ENCODE results near the gene ANKS1B.
"Not testable (repeated sequence)": the region's sequence is repeated elsewhere in the genome, so short reads cannot be mapped to it uniquely, and the experiment has no call there.

The ANKS1B gene

DNA sequence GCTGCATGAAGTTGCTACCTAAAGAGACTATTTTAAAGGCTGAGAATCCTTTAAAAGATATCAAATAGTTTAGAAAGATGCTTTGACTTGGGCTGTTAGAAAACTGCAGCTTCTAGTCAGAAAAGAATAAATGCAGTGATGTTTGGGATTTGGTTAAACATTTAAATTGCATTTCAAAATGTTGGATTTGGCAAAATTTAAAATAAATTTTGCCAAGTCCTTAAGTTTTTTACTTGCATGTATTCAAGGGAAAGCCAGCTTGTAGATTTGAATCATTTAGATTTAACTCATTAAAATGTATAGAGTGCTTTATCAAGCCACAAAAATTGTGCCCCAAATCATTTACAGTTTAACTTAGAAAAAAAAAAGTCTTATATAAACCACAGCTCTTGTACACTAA lies 109.7 kb downstream of the ANKS1B start:
- DNase-seq (ENCODE audit: low read depth in 1 of 2, low spot score in 1 of 2), result no peak

DNA sequence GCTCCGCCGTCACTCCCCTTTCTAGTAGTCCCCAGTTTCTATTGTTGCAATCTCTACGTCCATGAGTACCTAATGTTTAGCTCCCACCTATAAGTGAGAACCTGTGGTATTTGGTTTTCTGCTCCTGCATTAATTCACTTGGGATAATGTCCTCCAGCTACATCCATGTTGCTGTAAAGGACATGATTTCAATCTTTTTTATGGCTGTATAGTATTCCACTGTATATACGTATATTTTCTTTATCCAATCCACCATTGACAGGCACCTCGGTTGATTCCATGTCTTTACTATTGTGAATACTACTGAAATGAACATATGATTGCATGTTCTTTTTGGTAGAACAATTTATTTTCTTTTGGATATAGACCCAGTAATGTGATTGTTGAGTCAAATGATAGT lies 114.7 kb downstream of the ANKS1B start:
- no peak for DNase-seq (ENCODE audit: low read depth in 1 of 2, low spot score in 1 of 2)

DNA sequence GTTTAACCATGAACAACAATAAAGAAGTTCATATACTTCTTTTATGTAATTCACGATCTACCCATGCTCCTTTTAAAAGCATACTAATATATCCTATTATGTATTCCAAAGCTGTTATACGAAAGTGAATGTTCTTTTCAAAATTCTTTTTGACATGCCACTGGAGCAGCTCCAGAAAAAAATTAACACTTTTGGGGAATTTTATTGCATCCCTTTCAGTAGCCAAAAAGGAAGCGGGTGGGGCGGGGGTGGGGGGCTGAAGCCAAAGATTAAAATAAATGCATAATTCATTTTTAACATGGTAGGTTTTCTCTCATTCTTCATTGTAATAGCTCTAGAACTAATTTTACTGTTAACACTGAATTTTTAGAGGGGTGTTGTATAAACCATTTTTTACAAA lies 123.0 kb downstream of the ANKS1B start:
- no peak for DNase-seq (ENCODE audit: low read depth in 1 of 2, low spot score in 1 of 2)

DNA sequence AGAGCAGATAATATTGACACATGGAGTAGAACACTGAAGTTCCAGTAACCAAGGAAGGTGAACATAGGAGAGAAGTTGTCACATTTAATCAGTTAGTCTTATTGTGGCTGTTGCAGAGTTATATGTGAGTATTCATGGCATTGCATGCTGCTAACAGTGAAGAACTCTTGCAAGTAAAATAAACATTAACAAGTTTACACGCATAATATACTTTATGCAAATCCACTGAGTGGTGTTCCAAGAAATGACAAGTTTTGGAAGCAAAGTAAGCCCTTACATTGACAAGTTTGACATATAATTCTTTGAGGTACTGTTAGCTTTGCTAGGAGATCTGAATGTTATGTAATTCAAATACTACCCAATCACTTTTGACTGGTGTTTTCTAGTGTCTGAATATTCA lies 125.6 kb downstream of the ANKS1B start:
- no peak for DNase-seq (ENCODE audit: low read depth in 1 of 2, low spot score in 1 of 2)

DNA sequence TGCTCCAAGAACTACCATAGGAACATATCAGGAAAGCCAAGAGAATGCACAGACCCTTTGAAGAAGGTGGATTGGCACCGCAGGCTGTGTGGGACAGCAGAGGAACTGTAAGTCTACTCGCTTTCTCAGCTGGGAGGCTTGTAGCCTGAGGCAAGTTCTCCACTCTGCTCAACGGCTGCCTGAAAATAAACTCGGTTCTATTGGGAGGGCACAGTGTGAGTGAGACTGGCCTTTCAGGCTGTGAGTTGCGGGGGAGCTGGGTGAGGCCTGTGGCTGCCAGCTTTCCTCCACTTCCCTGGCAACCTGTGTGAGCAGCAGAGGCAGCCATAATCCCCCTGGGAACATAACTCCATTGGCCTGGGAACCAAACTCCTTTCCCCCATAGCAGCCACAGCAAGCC lies 132.1 kb downstream of the ANKS1B start:
- DNase-seq (ENCODE audit: low read depth in 1 of 2, low spot score in 1 of 2), result no peak

DNA sequence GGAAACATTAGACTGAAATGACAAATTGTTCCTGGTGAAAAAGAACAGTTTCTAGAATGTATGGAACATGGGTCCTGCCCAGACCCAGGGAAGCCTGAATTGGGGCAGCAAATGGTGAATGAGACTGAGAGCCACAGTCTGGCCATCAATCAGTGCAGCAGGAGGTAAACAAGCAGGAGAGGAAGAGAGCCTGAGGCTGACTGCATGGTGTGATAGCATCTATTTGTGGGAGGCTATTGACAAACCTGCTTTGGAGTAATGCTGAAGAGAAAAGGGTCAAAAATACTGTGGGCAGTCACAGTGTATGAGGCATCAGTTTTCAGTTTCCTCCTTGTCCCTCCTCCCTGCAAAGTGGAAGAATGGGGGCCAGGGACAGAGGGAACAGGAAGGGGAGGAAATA lies 136.8 kb downstream of the ANKS1B start:
- DNase-seq (ENCODE audit: low read depth in 1 of 2, low spot score in 1 of 2), result no peak

DNA sequence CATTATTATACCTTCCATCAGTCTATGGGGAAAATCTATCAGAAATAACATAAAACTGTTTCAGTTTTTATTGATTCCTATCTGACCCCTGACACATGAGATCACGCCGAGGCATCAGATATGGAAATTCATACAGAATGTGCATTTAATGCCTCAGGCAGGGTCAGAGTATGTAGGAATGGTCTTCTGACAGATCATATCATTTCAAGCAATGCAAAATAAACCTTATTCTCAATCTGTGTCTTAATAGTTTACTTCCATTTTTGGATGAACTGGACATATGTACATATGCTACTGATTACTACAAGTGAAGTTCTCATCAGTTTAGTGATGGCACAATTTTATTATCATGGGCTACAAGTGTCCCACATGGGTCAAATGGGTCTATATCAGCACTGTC lies 150.0 kb downstream of the ANKS1B start:
- DNase-seq (ENCODE audit: low read depth in 1 of 2, low spot score in 1 of 2), result no peak

DNA sequence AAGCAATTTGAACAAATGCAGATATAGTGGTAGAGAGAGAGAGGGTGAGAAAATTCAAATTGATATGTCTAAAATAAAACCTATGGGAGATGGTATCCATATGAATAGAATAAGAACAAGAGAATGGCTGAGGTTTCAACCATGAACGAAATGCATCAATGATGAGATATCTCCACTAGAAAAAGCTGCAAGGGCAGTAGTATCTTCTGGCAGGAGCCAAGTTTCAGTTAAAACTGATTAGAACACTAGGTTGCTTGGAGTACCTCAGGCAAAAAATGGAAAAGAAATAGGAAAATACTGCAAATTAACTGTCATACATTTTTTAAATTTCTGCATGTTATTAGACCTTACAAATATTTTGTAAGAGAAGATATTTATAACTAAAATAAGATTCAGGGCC lies 151.3 kb downstream of the ANKS1B start:
- DNase-seq (ENCODE audit: low read depth in 1 of 2, low spot score in 1 of 2), result no peak

DNA sequence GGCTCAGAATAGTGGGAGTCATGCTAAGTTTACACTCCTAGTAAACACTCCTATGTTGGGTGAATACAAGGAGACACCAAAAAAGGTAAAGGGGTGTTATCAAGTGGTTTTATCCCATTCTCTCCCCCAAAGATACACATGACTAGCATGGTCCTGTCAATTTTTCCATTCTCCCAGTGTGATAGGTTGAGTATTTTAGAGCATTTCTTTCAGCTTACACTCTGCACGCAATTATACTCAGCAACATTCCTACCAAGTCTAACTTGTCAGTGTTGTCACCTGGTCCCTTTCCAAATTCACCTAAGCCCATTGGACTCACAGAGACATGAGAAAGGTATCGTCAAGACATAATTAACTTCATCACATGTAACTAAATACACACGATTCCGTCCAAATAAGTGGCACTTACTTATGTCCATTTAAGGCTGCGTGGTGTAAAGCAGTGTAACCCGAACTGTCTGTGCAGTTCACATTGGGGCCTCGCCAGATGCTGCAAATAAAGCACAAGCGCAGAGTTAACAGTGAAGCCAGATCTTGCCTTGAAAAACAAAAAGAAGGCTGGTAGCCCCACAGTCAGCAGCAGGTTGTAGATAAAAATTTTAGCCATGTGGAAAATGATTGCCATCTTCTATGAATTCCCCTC lies 159.7 kb downstream of the ANKS1B start:
- no peak for DNase-seq (ENCODE audit: low read depth in 1 of 2, low spot score in 1 of 2)

DNA sequence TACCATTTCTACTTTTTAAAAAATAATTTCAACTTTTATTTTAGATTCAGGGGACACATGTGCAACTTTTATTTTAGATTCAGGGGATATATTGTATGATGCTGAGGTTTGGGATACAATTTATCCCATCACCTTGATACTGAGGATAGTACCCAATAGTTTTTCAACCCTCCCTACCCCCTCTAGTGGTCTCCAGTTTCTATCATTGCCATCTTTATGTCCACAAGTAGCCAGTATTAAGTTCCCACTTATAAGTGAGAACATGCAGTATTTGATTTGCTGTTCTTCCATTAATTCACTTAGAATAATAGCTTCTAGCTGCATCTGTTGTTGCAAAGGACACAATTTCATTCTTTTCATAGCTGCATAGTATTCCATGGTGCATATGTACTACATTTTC lies 162.5 kb downstream of the ANKS1B start:
- no peak for DNase-seq (ENCODE audit: low read depth in 1 of 2, low spot score in 1 of 2)

DNA sequence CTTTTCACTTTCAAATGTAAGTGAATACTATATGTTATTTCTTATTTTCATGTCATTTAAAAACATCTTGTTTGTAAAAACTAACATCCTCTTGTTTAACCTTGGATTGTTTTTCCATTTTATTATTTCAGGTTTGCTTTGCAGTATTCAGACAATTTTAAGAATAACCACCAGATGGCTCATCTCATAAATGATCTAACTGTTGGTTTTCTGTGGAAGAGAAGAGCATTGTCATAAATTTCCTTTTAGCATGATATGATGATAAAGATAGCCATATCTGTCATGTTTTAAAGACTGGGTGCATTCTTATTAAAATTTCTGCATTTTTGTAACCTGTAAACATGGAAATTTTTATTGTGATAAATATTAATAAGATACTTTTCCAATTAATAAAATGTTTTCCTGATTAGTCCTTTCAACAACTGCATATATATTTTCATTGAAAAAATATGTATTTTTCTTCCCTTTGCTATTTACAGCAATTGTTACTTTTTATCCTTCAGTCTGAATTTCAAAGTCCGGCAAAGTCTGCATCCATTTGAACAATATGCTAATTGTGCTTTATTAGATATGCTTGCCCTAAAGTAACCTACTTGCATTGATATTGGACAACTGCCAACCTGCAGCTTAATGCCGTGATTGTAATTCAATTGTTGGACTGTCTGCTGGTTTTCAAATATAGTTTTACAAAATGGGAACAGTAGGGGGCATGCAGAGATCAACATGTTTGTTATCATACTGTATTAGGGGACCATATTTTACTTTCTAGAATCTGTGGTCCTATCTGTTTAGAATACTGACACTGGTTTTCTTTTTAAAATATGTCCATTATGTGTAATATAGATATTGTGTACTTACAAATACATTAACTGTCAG lies 173.8 kb downstream of the ANKS1B start:
- no peak for DNase-seq (ENCODE audit: low read depth in 1 of 2, low spot score in 1 of 2)

DNA sequence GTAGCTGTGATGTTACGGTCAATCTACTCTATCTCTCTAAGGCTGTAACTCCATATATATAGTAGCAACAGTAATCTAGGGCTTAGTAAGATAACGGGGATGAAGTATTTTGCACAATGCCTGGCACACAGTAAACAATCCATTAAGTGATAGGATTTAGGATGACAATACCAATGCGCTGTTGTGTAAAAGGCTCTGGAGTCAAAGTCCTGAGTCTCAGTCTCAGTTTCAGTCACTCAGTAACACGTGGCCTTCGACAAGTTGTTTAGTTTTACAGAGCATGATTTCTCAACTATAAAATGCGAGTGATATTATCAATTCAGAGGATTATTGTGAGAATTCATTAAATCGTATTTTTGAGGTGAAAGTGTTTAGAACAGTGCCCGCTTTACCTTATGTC lies 174.8 kb downstream of the ANKS1B start:
- DNase-seq (ENCODE audit: low read depth in 1 of 2, low spot score in 1 of 2), result no peak

DNA sequence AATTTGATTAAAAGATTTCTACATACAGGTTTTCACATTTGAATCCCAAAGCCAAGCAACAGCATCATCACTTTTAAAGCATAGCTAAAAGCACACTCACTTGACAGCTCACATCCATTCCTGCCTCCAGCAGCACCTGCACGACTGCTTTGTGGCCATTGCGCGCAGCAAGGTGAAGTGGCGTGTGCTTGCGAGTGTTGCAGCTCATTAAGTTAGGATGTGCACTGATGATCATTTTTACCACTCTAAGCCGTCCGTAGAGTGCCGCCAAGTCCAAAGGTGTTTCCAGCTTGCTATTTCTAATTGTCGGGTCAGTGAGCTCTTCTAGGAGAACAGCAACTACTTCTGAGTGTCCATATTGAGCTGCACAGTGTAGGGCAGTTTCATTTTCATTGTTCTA lies 178.4 kb downstream of the ANKS1B start:
- no peak for DNase-seq (ENCODE audit: low read depth in 1 of 2, low spot score in 1 of 2)

DNA sequence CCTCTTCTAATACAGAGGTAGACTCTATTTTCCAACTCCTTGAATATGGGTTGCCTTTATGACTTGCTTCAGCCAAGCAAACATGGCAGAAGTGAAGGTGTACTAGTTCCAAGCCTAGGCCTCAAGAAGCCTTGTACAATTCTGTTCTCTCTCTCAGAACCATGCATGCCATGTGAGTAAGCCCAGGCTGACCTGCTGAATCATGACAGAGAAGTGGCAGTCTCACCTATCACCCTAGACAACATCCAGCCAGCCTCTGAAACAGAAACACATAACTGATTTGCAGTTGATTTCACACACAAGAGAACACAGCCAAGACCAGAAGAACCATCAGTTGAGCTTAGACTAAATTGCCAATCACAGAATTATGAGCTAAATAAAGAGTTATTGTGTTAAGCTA lies 180.0 kb downstream of the ANKS1B start:
- no peak for DNase-seq (ENCODE audit: low read depth in 1 of 2, low spot score in 1 of 2)

DNA sequence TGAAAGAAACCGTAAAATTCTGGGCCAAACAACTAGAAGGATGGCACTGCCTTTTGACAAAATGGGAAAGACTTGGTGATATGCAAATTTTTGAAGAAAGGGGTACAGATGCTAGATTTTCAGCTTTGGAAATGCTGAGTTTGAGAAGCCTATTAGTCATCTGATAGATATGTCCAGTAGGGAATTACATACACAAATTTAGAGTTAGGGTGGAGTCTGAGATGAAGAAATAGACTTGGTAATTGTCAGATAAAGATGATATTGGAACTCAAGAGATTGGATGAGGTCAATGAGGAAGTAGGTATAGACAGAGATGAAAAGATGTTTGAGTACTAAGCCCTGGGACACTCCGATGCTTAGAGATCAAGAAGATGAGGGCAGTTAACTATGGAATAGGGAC lies 184.1 kb downstream of the ANKS1B start:
- DNase-seq (ENCODE audit: low read depth in 1 of 2, low spot score in 1 of 2), result no peak

DNA sequence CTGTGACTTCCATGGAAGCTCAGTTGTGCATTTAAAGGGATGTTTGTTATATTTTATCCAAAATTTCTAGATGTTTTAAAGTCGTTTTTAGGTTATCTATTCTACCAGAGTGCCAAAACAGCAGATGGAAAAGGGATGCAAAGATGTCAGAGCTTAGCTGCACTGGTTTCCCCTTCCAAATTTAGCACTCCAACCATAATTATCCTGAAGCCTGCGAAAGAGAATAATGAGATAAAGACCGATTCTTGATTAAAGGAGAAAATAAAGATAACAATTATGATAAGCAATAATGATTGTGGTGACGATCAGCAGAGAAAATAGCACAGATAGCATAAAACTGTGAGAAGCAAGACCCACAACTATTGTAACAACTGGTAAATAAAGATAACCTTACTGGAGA lies 186.8 kb downstream of the ANKS1B start:
- DNase-seq (ENCODE audit: low read depth in 1 of 2, low spot score in 1 of 2), result not testable (repeated sequence)

DNA sequence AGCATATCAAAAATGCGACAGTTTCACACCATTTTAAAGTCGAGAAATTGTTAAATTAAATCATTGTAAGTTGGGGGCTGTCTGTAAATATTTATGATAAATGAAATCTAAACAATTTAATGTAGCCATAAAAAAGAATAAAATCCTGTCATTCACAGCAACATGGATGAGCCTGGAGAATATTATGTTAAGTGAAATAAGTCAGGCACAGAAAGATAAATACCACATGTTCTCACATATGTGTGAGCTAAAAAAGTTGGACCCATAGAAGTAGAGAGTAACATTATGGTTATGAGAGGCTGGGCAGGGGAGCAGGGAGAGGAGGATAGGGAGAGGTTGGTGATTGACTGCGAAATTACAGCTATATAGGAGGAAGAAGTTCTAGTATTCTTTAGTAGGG lies 201.3 kb downstream of the ANKS1B start:
- no peak for DNase-seq (ENCODE audit: low read depth in 1 of 2, low spot score in 1 of 2)

DNA sequence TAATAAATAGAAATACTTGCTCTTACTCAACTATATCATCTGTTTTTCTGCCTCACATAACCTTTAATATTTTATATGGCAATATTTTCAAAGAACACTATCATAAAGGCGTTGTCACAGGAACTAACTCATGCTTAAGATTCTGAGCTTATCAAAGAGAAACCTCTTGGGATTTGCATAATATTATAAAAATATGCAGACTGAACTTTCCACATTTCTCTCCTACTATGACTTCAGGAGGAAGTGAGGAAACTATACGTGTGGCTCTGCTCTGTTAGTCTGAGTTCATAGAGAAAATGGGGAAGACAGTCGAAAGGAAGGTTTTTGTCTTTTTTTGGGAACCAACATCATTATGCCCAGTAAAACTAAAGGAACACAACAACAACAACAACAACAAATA lies 212.5 kb downstream of the ANKS1B start:
- no peak for DNase-seq (ENCODE audit: low read depth in 1 of 2, low spot score in 1 of 2)

DNA sequence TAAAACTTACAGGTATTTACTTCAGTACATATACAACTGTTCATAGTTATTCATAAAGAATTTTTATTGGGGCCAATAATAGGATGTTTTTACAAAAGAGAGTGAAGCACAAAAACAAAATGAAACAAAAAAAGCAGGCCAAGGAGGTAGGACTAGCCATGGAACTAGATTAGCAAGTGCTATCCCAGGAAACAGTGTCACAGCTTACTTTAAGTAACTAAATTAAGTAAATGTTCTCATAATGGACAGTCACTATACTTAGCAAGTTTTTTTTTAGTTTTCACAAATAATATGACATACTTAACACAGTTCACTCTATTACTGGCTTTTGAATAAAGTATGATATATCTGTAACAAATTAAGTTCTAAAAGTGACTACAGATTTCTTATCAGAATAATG lies 213.1 kb downstream of the ANKS1B start:
- DNase-seq (ENCODE audit: low read depth in 1 of 2, low spot score in 1 of 2), result no peak

DNA sequence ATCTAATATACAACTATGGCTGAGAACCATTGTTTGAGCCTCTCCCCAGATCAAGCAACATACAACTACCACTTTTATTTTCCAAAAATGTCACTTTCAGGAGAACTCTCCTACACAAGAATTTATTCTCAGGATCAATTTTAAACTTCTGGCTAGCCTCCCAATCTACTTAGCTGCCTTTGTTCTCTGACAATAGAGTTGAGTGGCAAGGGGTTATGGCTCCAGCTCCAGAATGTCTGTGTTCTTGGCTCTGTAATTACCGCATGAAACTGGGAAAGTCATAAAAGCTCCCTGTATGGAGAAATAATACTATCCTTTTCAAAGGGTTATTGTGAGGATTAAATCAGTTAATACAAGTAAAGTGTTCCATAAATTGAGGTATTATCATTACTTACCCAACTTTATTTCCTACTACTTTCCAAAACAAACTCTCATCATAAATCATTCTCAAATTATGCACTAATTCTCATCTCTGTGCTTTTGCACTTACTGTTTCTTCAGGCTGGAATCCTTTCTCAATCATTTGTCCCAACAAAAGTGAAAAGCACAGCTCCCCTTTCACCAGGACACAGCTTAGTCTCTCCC lies 215.2 kb downstream of the ANKS1B start:
- no peak for DNase-seq (ENCODE audit: low read depth in 1 of 2, low spot score in 1 of 2)

DNA sequence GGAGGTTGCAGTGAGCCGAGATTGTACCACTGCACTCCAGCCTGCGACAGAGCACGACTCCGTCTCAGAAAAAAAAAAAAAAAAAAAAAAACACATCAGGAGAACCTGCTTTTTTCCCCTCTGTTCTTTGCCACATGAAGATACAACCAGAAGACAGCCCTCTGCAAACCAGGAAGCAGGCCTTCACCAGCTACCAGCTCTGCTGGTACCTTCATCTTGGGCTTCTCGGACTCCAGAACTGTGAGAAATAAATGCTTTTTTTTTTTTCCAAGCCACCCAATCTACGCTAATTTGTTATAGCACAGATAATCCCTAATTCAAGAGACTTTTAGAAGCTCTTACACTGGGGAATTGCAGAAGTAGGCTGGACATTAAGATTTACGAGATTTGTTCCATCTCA lies 216.0 kb downstream of the ANKS1B start:
- DNase-seq (ENCODE audit: low read depth in 1 of 2, low spot score in 1 of 2), result no peak

DNA sequence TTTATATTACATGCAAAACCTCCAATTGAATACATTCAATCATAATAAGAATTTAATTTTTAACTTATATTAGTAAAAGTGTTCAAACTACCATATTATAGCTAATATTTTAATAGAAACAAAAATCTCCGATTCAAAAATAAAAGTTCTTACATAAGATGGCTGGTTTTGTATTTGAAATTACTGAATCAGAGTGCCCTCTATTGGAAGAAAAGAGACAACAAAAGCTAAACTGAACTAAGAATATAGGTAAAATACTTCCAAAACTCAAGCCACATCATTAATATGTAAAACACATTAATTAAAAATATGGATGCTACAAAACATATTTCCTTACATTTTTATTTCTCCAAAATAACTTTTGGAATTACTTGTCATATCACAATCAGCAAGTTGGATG lies 216.9 kb downstream of the ANKS1B start:
- DNase-seq (ENCODE audit: low read depth in 1 of 2, low spot score in 1 of 2), result no peak

DNA sequence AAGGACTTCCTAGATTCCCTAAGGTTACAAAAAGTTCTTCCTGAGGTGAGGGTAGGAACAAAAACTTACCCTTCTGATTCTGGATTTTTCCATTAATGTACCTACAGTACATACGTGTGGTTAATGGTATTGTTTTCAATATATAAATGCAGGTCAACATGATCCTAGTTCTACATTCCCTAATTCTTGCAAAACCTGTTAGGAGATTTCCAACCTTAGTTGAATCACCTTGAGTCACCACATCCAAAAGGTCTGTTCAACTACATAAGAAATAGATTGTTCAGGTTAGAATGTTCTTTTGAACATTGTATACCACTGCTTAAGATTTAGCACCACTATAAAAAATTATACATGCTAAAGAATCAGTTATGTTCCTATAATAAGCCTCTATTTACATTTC lies 218.3 kb downstream of the ANKS1B start:
- DNase-seq (ENCODE audit: low read depth in 1 of 2, low spot score in 1 of 2), result no peak
